ENCODE data around the gene HIP1R.

GRCh38 chr12:122856999-122857671, 21.9 kb downstream of the HIP1R start:
- TF ChIP-seq CTCF (IDR thresholded peaks at IDR 0.05) (no peak), POLR2AphosphoS5 (IDR thresholded peaks at IDR 0.05; ENCODE audit: low read depth, low read length) (no peak; the same call in 1 of the 2 replicates)
